Pulmonary artery endothelial cell (primary cell): Measurements from ENCODE around the gene LRRC51. TPM values are rescaled to one million over a fixed set of nuclear protein-coding genes. Genes with fewer than 3 reads are reported as not detected.

Experiments used
- DNase-seq: peaks from one replicate; pipeline ENCODE4 v3.0.0-alpha.2; 2011; ENCODE audit warnings: low read depth, low spot score
- total RNA-seq: library from RNA; depleted of rRNA; stranded (reverse); fragments of >200 nt; gene quantifications from 2 replicates; pipeline ENCODE4 v1.2.3, GENCODE V29; 2014

The LRRC51 gene
- total RNA-seq, 1 donor from 2014 or later: 2.6 TPM

- DNase-seq: peak; percentile 44
These were observed 10.8 kb upstream of the LRRC51 start for GRCh38 chr11:72069787-72070251.

- no peak for DNase-seq
These were observed 10.2 kb upstream of the LRRC51 start for GRCh38 chr11:72070491-72070890.

GRCh38 chr11:72072348-72072747 lies 8.3 kb upstream of the LRRC51 start:
- DNase-seq: peak; percentile 60

GRCh38 chr11:72075109-72075508 lies 5.5 kb upstream of the LRRC51 start:
- no peak for DNase-seq

- no peak for DNase-seq
These were observed 4.9 kb upstream of the LRRC51 start for GRCh38 chr11:72075756-72076155.

GRCh38 chr11:72078477-72078876 lies 2.2 kb upstream of the LRRC51 start:
- no peak for DNase-seq

GRCh38 chr11:72079819-72080325 lies 778 bp upstream of the LRRC51 start:
- DNase-seq: no peak

GRCh38 chr11:72081184-72081644 lies 564 bp downstream of the LRRC51 start:
- no peak for DNase-seq

- DNase-seq: no peak
These were observed 1.3 kb downstream of the LRRC51 start for GRCh38 chr11:72081821-72082453.

GRCh38 chr11:72083414-72083813 lies 2.8 kb downstream of the LRRC51 start:
- no peak for DNase-seq

- DNase-seq: no peak
These were observed 3.4 kb downstream of the LRRC51 start for GRCh38 chr11:72084076-72084475.

GRCh38 chr11:72084965-72085364 lies 4.3 kb downstream of the LRRC51 start:
- DNase-seq: no peak

GRCh38 chr11:72085621-72086351 lies 5.1 kb downstream of the LRRC51 start:
- no peak for DNase-seq

- DNase-seq: no peak
These were observed 7.6 kb downstream of the LRRC51 start for GRCh38 chr11:72088076-72088808.

- DNase-seq: no peak
These were observed 10.6 kb downstream of the LRRC51 start for GRCh38 chr11:72091292-72091691.

GRCh38 chr11:72098741-72099140 lies 18.1 kb downstream of the LRRC51 start:
- DNase-seq: no peak

- no peak for DNase-seq
These were observed 19.4 kb downstream of the LRRC51 start for GRCh38 chr11:72100009-72100408.

GRCh38 chr11:72100462-72100861 lies 19.8 kb downstream of the LRRC51 start:
- no peak for DNase-seq

GRCh38 chr11:72102162-72102561 lies 21.5 kb downstream of the LRRC51 start:
- no peak for DNase-seq

- DNase-seq: no peak
These were observed 21.9 kb downstream of the LRRC51 start for GRCh38 chr11:72102631-72102945.

- DNase-seq: peak; percentile 96
These were observed 22.5 kb downstream of the LRRC51 start, which contains the start of gene LAMTOR1 for GRCh38 chr11:72102946-72103753. Gene LAMTOR1 (minus strand): TSS chr11:72103297. CDS start chr11:72103224, 73 bp downstream.
